SU-DHL-6 (cell line): Measurements from ENCODE around the gene EDEM3.

Experiments used
- EZH2phosphoT487 ChIP-seq: fragments of 200-600 bp; sonication (generic), shearing (Covaris generic); conservative IDR thresholded peaks from 2 replicates; pipeline ENCODE4 v1.6.1; 2018; ENCODE audit warnings: mild to moderate bottlenecking, antibody characterized with exemption, low read length, moderate library complexity, mixed read lengths
- TF ChIP-seq, protein P1 (sequence below): fragments of 200-600 bp; sonication (generic); IDR thresholded peaks from one replicate; pipeline ENCODE4 v1.5.1; 2017; ENCODE audit warnings: antibody characterized with exemption, mild to moderate bottlenecking, low read length, moderate library complexity; ENCODE audit not compliant: insufficient read depth, poor library complexity, severe bottlenecking

DNA sequence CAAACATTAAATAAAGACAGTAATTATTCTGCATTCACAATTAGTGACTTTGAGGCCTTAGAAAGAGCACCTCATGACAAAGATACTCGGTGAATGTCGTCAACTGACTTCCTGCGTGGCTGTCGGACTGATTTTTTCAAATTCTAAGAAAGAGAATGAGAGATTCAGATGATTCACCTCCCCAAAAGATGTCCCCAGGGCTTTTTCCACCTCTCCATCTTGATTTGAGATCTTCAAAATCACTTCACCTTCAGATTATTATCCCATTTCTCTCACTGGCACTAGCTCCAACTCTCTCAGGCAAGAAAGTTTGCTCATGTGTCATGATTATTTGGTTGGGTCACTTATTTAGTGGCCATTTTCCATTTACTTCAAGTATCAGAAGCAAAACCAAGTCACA is 5.0 kb upstream of the EDEM3 start:
- TF ChIP-seq, protein P1, sequence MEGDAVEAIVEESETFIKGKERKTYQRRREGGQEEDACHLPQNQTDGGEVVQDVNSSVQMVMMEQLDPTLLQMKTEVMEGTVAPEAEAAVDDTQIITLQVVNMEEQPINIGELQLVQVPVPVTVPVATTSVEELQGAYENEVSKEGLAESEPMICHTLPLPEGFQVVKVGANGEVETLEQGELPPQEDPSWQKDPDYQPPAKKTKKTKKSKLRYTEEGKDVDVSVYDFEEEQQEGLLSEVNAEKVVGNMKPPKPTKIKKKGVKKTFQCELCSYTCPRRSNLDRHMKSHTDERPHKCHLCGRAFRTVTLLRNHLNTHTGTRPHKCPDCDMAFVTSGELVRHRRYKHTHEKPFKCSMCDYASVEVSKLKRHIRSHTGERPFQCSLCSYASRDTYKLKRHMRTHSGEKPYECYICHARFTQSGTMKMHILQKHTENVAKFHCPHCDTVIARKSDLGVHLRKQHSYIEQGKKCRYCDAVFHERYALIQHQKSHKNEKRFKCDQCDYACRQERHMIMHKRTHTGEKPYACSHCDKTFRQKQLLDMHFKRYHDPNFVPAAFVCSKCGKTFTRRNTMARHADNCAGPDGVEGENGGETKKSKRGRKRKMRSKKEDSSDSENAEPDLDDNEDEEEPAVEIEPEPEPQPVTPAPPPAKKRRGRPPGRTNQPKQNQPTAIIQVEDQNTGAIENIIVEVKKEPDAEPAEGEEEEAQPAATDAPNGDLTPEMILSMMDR = no peak
- no peak for TF ChIP-seq EZH2phosphoT487
